ENCODE measurements around the gene ANKRD6. TPM values are rescaled to one million over a fixed set of nuclear protein-coding genes. Genes with fewer than 3 reads are reported as not detected.

ANKRD6 gene
- total RNA-seq, 4 donors from 2014 or later, result 2.7 to 9.4 (median 6.6) TPM

- Histone ChIP-seq H3K27me3 (no peaks in the 10 kb centered on the region), H3K27ac (no peak overlapping the region), H3K9me3 (no peaks in the 10 kb centered on the region), H3K4me1 (no peaks in the 10 kb centered on the region), H3K4me3 (no peak overlapping the region), H3K36me3 (no peaks in the 10 kb centered on the region)
- intact Hi-C loops (cut with DNase I; ENCODE audit: low total_unique reads), result no loop called here
- in situ Hi-C loops (cut with MboI; ENCODE audit: low pct_ligation_motif_present in 1 of 4, low pct_unique_long_range_greater_than_20kb in 1 of 4, low sequenced_read_pairs in 3 of 4), result no loop called here
- 95% methylated on average over 1 of the region's 1 CpG; no CpG with 5 or more reads in 1 of the 2 donors for WGBS, 2 donors (ENCODE audit: low coverage in 1 of 2)
- no peak for DNase-seq
- TF ChIP-seq, protein P1, sequence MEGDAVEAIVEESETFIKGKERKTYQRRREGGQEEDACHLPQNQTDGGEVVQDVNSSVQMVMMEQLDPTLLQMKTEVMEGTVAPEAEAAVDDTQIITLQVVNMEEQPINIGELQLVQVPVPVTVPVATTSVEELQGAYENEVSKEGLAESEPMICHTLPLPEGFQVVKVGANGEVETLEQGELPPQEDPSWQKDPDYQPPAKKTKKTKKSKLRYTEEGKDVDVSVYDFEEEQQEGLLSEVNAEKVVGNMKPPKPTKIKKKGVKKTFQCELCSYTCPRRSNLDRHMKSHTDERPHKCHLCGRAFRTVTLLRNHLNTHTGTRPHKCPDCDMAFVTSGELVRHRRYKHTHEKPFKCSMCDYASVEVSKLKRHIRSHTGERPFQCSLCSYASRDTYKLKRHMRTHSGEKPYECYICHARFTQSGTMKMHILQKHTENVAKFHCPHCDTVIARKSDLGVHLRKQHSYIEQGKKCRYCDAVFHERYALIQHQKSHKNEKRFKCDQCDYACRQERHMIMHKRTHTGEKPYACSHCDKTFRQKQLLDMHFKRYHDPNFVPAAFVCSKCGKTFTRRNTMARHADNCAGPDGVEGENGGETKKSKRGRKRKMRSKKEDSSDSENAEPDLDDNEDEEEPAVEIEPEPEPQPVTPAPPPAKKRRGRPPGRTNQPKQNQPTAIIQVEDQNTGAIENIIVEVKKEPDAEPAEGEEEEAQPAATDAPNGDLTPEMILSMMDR (IDR thresholded peaks at IDR 0.05), result no peak
- TF ChIP-seq EP300 (IDR thresholded peaks at IDR 0.05; ENCODE audit: low read depth) (no peak), POLR2AphosphoS5 (IDR thresholded peaks at IDR 0.05) (no peak), POLR2A (IDR thresholded peaks at IDR 0.05) (no peak)
Observed at GRCh38 chr6:89467437-89467836, 34.5 kb downstream of the ANKRD6 start.

- no peak for DNase-seq
- no peaks in the 10 kb centered on the region for H3K4me1 ChIP-seq
- no peaks in the 10 kb centered on the region for H3K27me3 ChIP-seq
- H3K27ac ChIP-seq, result no peak overlapping the region
- WGBS, 2 donors (ENCODE audit: low coverage in 1 of 2), result 34 to 71% methylated on average over 1 of the region's 1 CpG
- no peaks in the 10 kb centered on the region for H3K9me3 ChIP-seq
- no peak overlapping the region for H3K4me3 ChIP-seq
- H3K36me3 ChIP-seq, result no peaks in the 10 kb centered on the region
- intact Hi-C loops (cut with DNase I; ENCODE audit: low total_unique reads), result no loop called here
- TF ChIP-seq, protein P1 (IDR thresholded peaks at IDR 0.05), result no peak
- no peak for TF ChIP-seq EP300 (IDR thresholded peaks at IDR 0.05; ENCODE audit: low read depth)
- TF ChIP-seq POLR2AphosphoS5 (IDR thresholded peaks at IDR 0.05), result no peak
- no peak for TF ChIP-seq POLR2A (IDR thresholded peaks at IDR 0.05)
- in situ Hi-C loops (cut with MboI; ENCODE audit: low pct_ligation_motif_present in 1 of 4, low pct_unique_long_range_greater_than_20kb in 1 of 4, low sequenced_read_pairs in 3 of 4), result no loop called here
Observed at GRCh38 chr6:89468998-89469397, 36.0 kb downstream of the ANKRD6 start.

- intact Hi-C loops (cut with DNase I; ENCODE audit: low total_unique reads) (no loop called here), in situ Hi-C loops (cut with MboI; ENCODE audit: low pct_ligation_motif_present in 1 of 4, low pct_unique_long_range_greater_than_20kb in 1 of 4, low sequenced_read_pairs in 3 of 4) (no loop called here)
- H3K27me3 ChIP-seq, result no peaks in the 10 kb centered on the region
- H3K36me3 ChIP-seq, result no peaks in the 10 kb centered on the region
- no peak overlapping the region for H3K4me3 ChIP-seq
- peaks cover 0 to 15% (median 3%) of the 10 kb centered on the region in 4 donors for H3K4me1 ChIP-seq
- no peak for DNase-seq
- H3K9me3 ChIP-seq, result no peaks in the 10 kb centered on the region
- no peak for TF ChIP-seq POLR2A (IDR thresholded peaks at IDR 0.05)
- no peak for TF ChIP-seq EP300 (IDR thresholded peaks at IDR 0.05; ENCODE audit: low read depth)
- TF ChIP-seq, protein P1 (IDR thresholded peaks at IDR 0.05), result no peak
- TF ChIP-seq POLR2AphosphoS5 (IDR thresholded peaks at IDR 0.05), result no peak
- H3K27ac ChIP-seq, result no peak overlapping the region
- WGBS, 2 donors (ENCODE audit: low coverage in 1 of 2), result 85 to 89% methylated on average over 1 to 4 of the region's 4 CpGs
Observed at GRCh38 chr6:89471287-89471867, 38.4 kb downstream of the ANKRD6 start.

DNA sequence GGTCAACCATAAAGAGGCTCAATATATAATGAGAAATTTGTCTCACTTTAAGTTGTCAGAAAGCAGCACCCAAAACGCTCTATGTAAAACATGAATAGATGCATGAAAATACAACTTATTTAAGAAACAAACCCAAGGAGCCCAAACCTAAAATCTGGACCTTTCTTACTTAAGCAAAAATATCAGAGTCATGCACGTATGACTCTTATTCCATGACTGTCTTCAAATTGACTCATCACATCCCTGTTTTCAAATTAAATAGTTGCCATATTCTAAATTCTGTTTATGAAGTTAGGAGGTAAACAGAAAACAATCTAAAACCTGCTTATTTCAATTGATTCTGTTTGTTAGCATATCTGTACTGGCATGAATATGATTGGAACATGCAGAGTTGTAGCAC, 42.1 kb downstream of the ANKRD6 start:
- no peak for DNase-seq

More for the DNA sequence above, 42.1 kb downstream of the ANKRD6 start:
- no peaks in the 10 kb centered on the region for H3K27me3 ChIP-seq
- intact Hi-C loops (cut with DNase I; ENCODE audit: low total_unique reads) (no loop called here), in situ Hi-C loops (cut with MboI; ENCODE audit: low pct_ligation_motif_present in 1 of 4, low pct_unique_long_range_greater_than_20kb in 1 of 4, low sequenced_read_pairs in 3 of 4) (no loop called here)
- TF ChIP-seq POLR2A (IDR thresholded peaks at IDR 0.05) (no peak), POLR2AphosphoS5 (IDR thresholded peaks at IDR 0.05) (no peak), EP300 (IDR thresholded peaks at IDR 0.05; ENCODE audit: low read depth) (no peak)
- TF ChIP-seq, protein P1 (IDR thresholded peaks at IDR 0.05), result no peak
- H3K27ac ChIP-seq, result no peak overlapping the region
- no peaks in the 10 kb centered on the region for H3K9me3 ChIP-seq
- peaks cover 0 to 15% (median 3%) of the 10 kb centered on the region in 4 donors for H3K4me1 ChIP-seq
- WGBS, 2 donors (ENCODE audit: low coverage in 1 of 2), result 82 to 88% methylated on average over 2 of the region's 2 CpGs
- no peaks in the 10 kb centered on the region for H3K36me3 ChIP-seq
- H3K4me3 ChIP-seq, result no peak overlapping the region
